Astrocyte (in vitro differentiated cells and primary cell): ENCODE data around the gene NRSN1.

Experiments
- CTCF ChIP-seq: IDR thresholded peaks from 2 replicates; pipeline ENCODE4 v1.5.1; 2011; ENCODE audit warnings: low read depth, mild to moderate bottlenecking, inconsistent platforms, low read length, moderate library complexity; ENCODE audit not compliant: insufficient read depth
- EZH2 ChIP-seq: IDR thresholded peaks from 2 replicates; pipeline ENCODE4 v1.6.1; 2012; ENCODE audit warnings: mild to moderate bottlenecking, low read length, inconsistent platforms; ENCODE audit not compliant: insufficient read depth

GRCh38 chr6:24188578-24189080, 62.6 kb downstream of the NRSN1 start:
- TF ChIP-seq CTCF (no peak), EZH2 (no peak)
